ENCODE measurements around the gene PEPD.

The PEPD gene

GRCh38 chr19:33392341-33393285 is 129.0 kb downstream of the PEPD start:
- Histone ChIP-seq H3K27me3 (ENCODE audit: control insufficient read depth in 1 of 2, insufficient read depth in 1 of 2, low read length in 2 of 2) (no peaks in the 10 kb centered on the region), H3K9ac (ENCODE audit: low read length) (no peak overlapping the region), H3K4me2 (ENCODE audit: low read length, poor library complexity, severe bottlenecking) (no peak overlapping the region), H2BK120ac (ENCODE audit: low read depth, low read length) (no peak overlapping the region), H3K4me3 (ENCODE audit: insufficient read depth in 1 of 2, low read depth in 1 of 2, low read length in 2 of 2) (no peak overlapping the region), H3K23ac (ENCODE audit: low read length in 2 of 2) (no peak overlapping the region), H2AK5ac (ENCODE audit: low read length, severe bottlenecking) (no peak overlapping the region), H3K9me3 (ENCODE audit: control insufficient read depth, low read length) (no peaks in the 10 kb centered on the region), H3K27ac (ENCODE audit: low read length, poor library complexity, severe bottlenecking) (no peak overlapping the region), H3K14ac (ENCODE audit: low read length in 2 of 2) (peak overlapping the region in 1 of 2 experiments; percentile 53), H3K79me1 (replicated peaks; ENCODE audit: low read length, poor library complexity, severe bottlenecking) (peaks cover 39% of the 10 kb centered on the region), H3K36me3 (ENCODE audit: control insufficient read depth in 1 of 2, insufficient read depth in 2 of 2, low read depth in 1 of 2, low read length in 2 of 2) (peaks cover under 1 to 36% of the 10 kb centered on the region in 2 experiments), H3K4me1 (ENCODE audit: control insufficient read depth, insufficient read depth, low read depth, low read length) (peaks cover 82% of the 10 kb centered on the region), H2BK12ac (ENCODE audit: low read length in 2 of 2) (no peak overlapping the region), H2AFZ (ENCODE audit: low read depth, low read length) (no peak overlapping the region), H4K91ac (ENCODE audit: low read length) (no peak overlapping the region), H2BK15ac (ENCODE audit: low read depth, poor library complexity, severe bottlenecking) (no peak overlapping the region), H2BK5ac (ENCODE audit: low read depth, low read length, poor library complexity, severe bottlenecking) (no peak overlapping the region), H3K4ac (ENCODE audit: low read depth in 1 of 2, low read length in 2 of 2) (no peak overlapping the region), H4K8ac (ENCODE audit: low read length) (no peak overlapping the region), H3K18ac (ENCODE audit: low read depth in 1 of 2, low read length in 2 of 2) (no peak overlapping the region)
- DNase-seq = no peak
- 87% methylated on average over 25 of the region's 39 CpGs for WGBS

GRCh38 chr19:33391631-33392249 is 129.9 kb downstream of the PEPD start:
- Histone ChIP-seq H2BK5ac (ENCODE audit: low read depth, low read length, poor library complexity, severe bottlenecking) (no peak overlapping the region), H3K36me3 (ENCODE audit: control insufficient read depth in 1 of 2, insufficient read depth in 2 of 2, low read depth in 1 of 2, low read length in 2 of 2) (peaks cover 2 to 43% of the 10 kb centered on the region in 2 experiments), H2AK5ac (ENCODE audit: low read length, severe bottlenecking) (no peak overlapping the region), H2BK12ac (ENCODE audit: low read length in 2 of 2) (no peak overlapping the region), H2AFZ (ENCODE audit: low read depth, low read length) (no peak overlapping the region), H4K8ac (ENCODE audit: low read length) (no peak overlapping the region), H3K27ac (ENCODE audit: low read length, poor library complexity, severe bottlenecking) (no peak overlapping the region), H3K4me3 (ENCODE audit: insufficient read depth in 1 of 2, low read depth in 1 of 2, low read length in 2 of 2) (no peak overlapping the region), H3K4ac (ENCODE audit: low read depth in 1 of 2, low read length in 2 of 2) (no peak overlapping the region), H3K27me3 (ENCODE audit: control insufficient read depth in 1 of 2, insufficient read depth in 1 of 2, low read length in 2 of 2) (no peaks in the 10 kb centered on the region), H3K14ac (ENCODE audit: low read length in 2 of 2) (no peak overlapping the region), H3K9me3 (ENCODE audit: control insufficient read depth, low read length) (no peaks in the 10 kb centered on the region), H3K4me1 (ENCODE audit: control insufficient read depth, insufficient read depth, low read depth, low read length) (peaks cover 73% of the 10 kb centered on the region), H3K9ac (ENCODE audit: low read length) (no peak overlapping the region), H2BK120ac (ENCODE audit: low read depth, low read length) (no peak overlapping the region), H3K4me2 (ENCODE audit: low read length, poor library complexity, severe bottlenecking) (no peak overlapping the region), H2BK15ac (ENCODE audit: low read depth, poor library complexity, severe bottlenecking) (no peak overlapping the region), H4K91ac (ENCODE audit: low read length) (no peak overlapping the region), H3K79me1 (replicated peaks; ENCODE audit: low read length, poor library complexity, severe bottlenecking) (peaks cover 45% of the 10 kb centered on the region), H3K23ac (ENCODE audit: low read length in 2 of 2) (no peak overlapping the region), H3K18ac (ENCODE audit: low read depth in 1 of 2, low read length in 2 of 2) (no peak overlapping the region)
- 91% methylated on average over 12 of the region's 12 CpGs for WGBS
- DNase-seq = no peak

- H3K4ac ChIP-seq (ENCODE audit: low read depth in 1 of 2, low read length in 2 of 2) = no peak overlapping the region
- no peak overlapping the region for H2BK12ac ChIP-seq (ENCODE audit: low read length in 2 of 2)
- H2AK5ac ChIP-seq (ENCODE audit: low read length, severe bottlenecking) = no peak overlapping the region
- no peak overlapping the region for H2AFZ ChIP-seq (ENCODE audit: low read depth, low read length)
- H2BK15ac ChIP-seq (ENCODE audit: low read depth, poor library complexity, severe bottlenecking) = no peak overlapping the region
- H3K4me3 ChIP-seq (ENCODE audit: insufficient read depth in 1 of 2, low read depth in 1 of 2, low read length in 2 of 2) = no peak overlapping the region
- H4K91ac ChIP-seq (ENCODE audit: low read length) = no peak overlapping the region
- DNase-seq = no peak
- no peaks in the 10 kb centered on the region for H3K27me3 ChIP-seq (ENCODE audit: control insufficient read depth in 1 of 2, insufficient read depth in 1 of 2, low read length in 2 of 2)
- H2BK120ac ChIP-seq (ENCODE audit: low read depth, low read length) = no peak overlapping the region
- H3K23ac ChIP-seq (ENCODE audit: low read length in 2 of 2) = no peak overlapping the region
- H3K4me2 ChIP-seq (ENCODE audit: low read length, poor library complexity, severe bottlenecking) = no peak overlapping the region
- H3K27ac ChIP-seq (ENCODE audit: low read length, poor library complexity, severe bottlenecking) = no peak overlapping the region
- H3K9me3 ChIP-seq (ENCODE audit: control insufficient read depth, low read length) = no peaks in the 10 kb centered on the region
- H4K8ac ChIP-seq (ENCODE audit: low read length) = peak overlapping the region; percentile 7
- no peak overlapping the region for H3K9ac ChIP-seq (ENCODE audit: low read length)
- peaks cover 51% of the 10 kb centered on the region for H3K79me1 ChIP-seq (replicated peaks; ENCODE audit: low read length, poor library complexity, severe bottlenecking)
- H3K14ac ChIP-seq (ENCODE audit: low read length in 2 of 2) = no peak overlapping the region
- no peak overlapping the region for H2BK5ac ChIP-seq (ENCODE audit: low read depth, low read length, poor library complexity, severe bottlenecking)
- H3K4me1 ChIP-seq (ENCODE audit: control insufficient read depth, insufficient read depth, low read depth, low read length) = peaks cover 66% of the 10 kb centered on the region
- H3K36me3 ChIP-seq (ENCODE audit: control insufficient read depth in 1 of 2, insufficient read depth in 2 of 2, low read depth in 1 of 2, low read length in 2 of 2) = peaks cover 6 to 49% of the 10 kb centered on the region in 2 experiments
- 95% methylated on average over 24 of the region's 24 CpGs for WGBS
- H3K18ac ChIP-seq (ENCODE audit: low read depth in 1 of 2, low read length in 2 of 2) = no peak overlapping the region
These were observed 130.5 kb downstream of the PEPD start for GRCh38 chr19:33390908-33391630.

Data from mesenchymal stem cell (in vitro differentiated cells and primary cell).